ENCODE results near the gene ADAMTS17.

Gene ADAMTS17

GRCh38 chr15:100281096-100281917, 60.5 kb downstream of the ADAMTS17 start:
- no peak for FAIRE-seq
- TF ChIP-seq POLR2AphosphoS5 (IDR thresholded peaks at IDR 0.05; ENCODE audit: low read depth, low read length) (no peak), POLR2A (IDR thresholded peaks at IDR 0.05; ENCODE audit: low read depth, low read length) (no peak), TAF1 (IDR thresholded peaks at IDR 0.05; ENCODE audit: borderline replicate concordance, low read depth, low read length) (no peak)
- no peak for DNase-seq (ENCODE audit: insufficient read length)

GRCh38 chr15:100279849-100280248, 61.9 kb downstream of the ADAMTS17 start:
- TF ChIP-seq POLR2AphosphoS5 (IDR thresholded peaks at IDR 0.05; ENCODE audit: low read depth, low read length) (no peak), POLR2A (IDR thresholded peaks at IDR 0.05; ENCODE audit: low read depth, low read length) (no peak), TAF1 (IDR thresholded peaks at IDR 0.05; ENCODE audit: borderline replicate concordance, low read depth, low read length) (no peak)
- FAIRE-seq: no peak
- DNase-seq (ENCODE audit: insufficient read length): no peak

- DNase-seq (ENCODE audit: insufficient read length) (no peak), FAIRE-seq (no peak)
- no peak for TF ChIP-seq TAF1 (IDR thresholded peaks at IDR 0.05; ENCODE audit: borderline replicate concordance, low read depth, low read length)
- TF ChIP-seq POLR2A (IDR thresholded peaks at IDR 0.05; ENCODE audit: low read depth, low read length): no peak
- TF ChIP-seq POLR2AphosphoS5 (IDR thresholded peaks at IDR 0.05; ENCODE audit: low read depth, low read length): no peak
Measured at GRCh38 chr15:100279446-100279845, 62.3 kb downstream of the ADAMTS17 start.

- TF ChIP-seq POLR2AphosphoS5 (IDR thresholded peaks at IDR 0.05; ENCODE audit: low read depth, low read length) (no peak), TAF1 (IDR thresholded peaks at IDR 0.05; ENCODE audit: borderline replicate concordance, low read depth, low read length) (no peak), POLR2A (IDR thresholded peaks at IDR 0.05; ENCODE audit: low read depth, low read length) (no peak)
- FAIRE-seq (no peak), DNase-seq (ENCODE audit: insufficient read length) (no peak)
Measured at GRCh38 chr15:100278596-100279380, 63.0 kb downstream of the ADAMTS17 start.

- DNase-seq (ENCODE audit: insufficient read length) (no peak), FAIRE-seq (no peak)
- TF ChIP-seq TAF1 (IDR thresholded peaks at IDR 0.05; ENCODE audit: borderline replicate concordance, low read depth, low read length): no peak
- TF ChIP-seq POLR2A (IDR thresholded peaks at IDR 0.05; ENCODE audit: low read depth, low read length): no peak
Measured at GRCh38 chr15:100277087-100277855, 64.5 kb downstream of the ADAMTS17 start.

- TF ChIP-seq POLR2AphosphoS5 (IDR thresholded peaks at IDR 0.05; ENCODE audit: low read depth, low read length) (no peak), TAF1 (IDR thresholded peaks at IDR 0.05; ENCODE audit: borderline replicate concordance, low read depth, low read length) (no peak), POLR2A (IDR thresholded peaks at IDR 0.05; ENCODE audit: low read depth, low read length) (no peak)
- FAIRE-seq (no peak), DNase-seq (ENCODE audit: insufficient read length) (no peak)
Measured at GRCh38 chr15:100276506-100276905, 65.3 kb downstream of the ADAMTS17 start.

GRCh38 chr15:100275641-100276040, 66.1 kb downstream of the ADAMTS17 start:
- FAIRE-seq: no peak
- TF ChIP-seq TAF1 (IDR thresholded peaks at IDR 0.05; ENCODE audit: borderline replicate concordance, low read depth, low read length) (no peak), POLR2A (IDR thresholded peaks at IDR 0.05; ENCODE audit: low read depth, low read length) (no peak), POLR2AphosphoS5 (IDR thresholded peaks at IDR 0.05; ENCODE audit: low read depth, low read length) (no peak)

GRCh38 chr15:100269831-100270230, 71.9 kb downstream of the ADAMTS17 start:
- DNase-seq (ENCODE audit: insufficient read length): no peak
- TF ChIP-seq TAF1 (IDR thresholded peaks at IDR 0.05; ENCODE audit: borderline replicate concordance, low read depth, low read length) (no peak), POLR2AphosphoS5 (IDR thresholded peaks at IDR 0.05; ENCODE audit: low read depth, low read length) (no peak), POLR2A (IDR thresholded peaks at IDR 0.05; ENCODE audit: low read depth, low read length) (no peak)
- no peak for FAIRE-seq

More at GRCh38 chr15:100275641-100276040, 66.1 kb downstream of the ADAMTS17 start:
- DNase-seq (ENCODE audit: insufficient read length): no peak

- DNase-seq (ENCODE audit: insufficient read length) (no peak), FAIRE-seq (no peak)
- TF ChIP-seq POLR2AphosphoS5 (IDR thresholded peaks at IDR 0.05; ENCODE audit: low read depth, low read length) (no peak), TAF1 (IDR thresholded peaks at IDR 0.05; ENCODE audit: borderline replicate concordance, low read depth, low read length) (no peak)
Measured at GRCh38 chr15:100266166-100266565, 75.6 kb downstream of the ADAMTS17 start.

GRCh38 chr15:100265641-100266035, 76.1 kb downstream of the ADAMTS17 start:
- DNase-seq (ENCODE audit: insufficient read length) (no peak), FAIRE-seq (no peak)

GRCh38 chr15:100264994-100265640, 76.7 kb downstream of the ADAMTS17 start:
- no peak for FAIRE-seq

More at GRCh38 chr15:100265641-100266035, 76.1 kb downstream of the ADAMTS17 start:
- TF ChIP-seq POLR2A (IDR thresholded peaks at IDR 0.05; ENCODE audit: low read depth, low read length) (no peak), TAF1 (IDR thresholded peaks at IDR 0.05; ENCODE audit: borderline replicate concordance, low read depth, low read length) (no peak), POLR2AphosphoS5 (IDR thresholded peaks at IDR 0.05; ENCODE audit: low read depth, low read length) (no peak)

More at GRCh38 chr15:100264994-100265640, 76.7 kb downstream of the ADAMTS17 start:
- no peak for DNase-seq (ENCODE audit: insufficient read length)
- TF ChIP-seq POLR2A (IDR thresholded peaks at IDR 0.05; ENCODE audit: low read depth, low read length) (no peak), POLR2AphosphoS5 (IDR thresholded peaks at IDR 0.05; ENCODE audit: low read depth, low read length) (no peak), TAF1 (IDR thresholded peaks at IDR 0.05; ENCODE audit: borderline replicate concordance, low read depth, low read length) (no peak)
